K562 (cell line): Measurements from ENCODE around the gene HDAC6. TPM values are rescaled to one million over a fixed set of nuclear protein-coding genes. Genes with fewer than 3 reads are reported as not detected.

Experiments used
- CHD1 ChIP-seq: fragments of 200-600 bp; sonication (generic); IDR thresholded peaks from one replicate; pipeline ENCODE4 v1.6.1; 2012; ENCODE audit warnings: mild to moderate bottlenecking, moderate library complexity, low read length, inconsistent platforms
- DPF2 ChIP-seq: fragments of 450-650 bp; IDR thresholded peaks from 2 replicates; pipeline ENCODE4 v1.6.1; 2016
- EGR1 ChIP-seq: fragments of 450-650 bp; conservative IDR thresholded peaks from 2 replicates; pipeline ENCODE4 v1.6.1; 2017; ENCODE audit warnings: mild to moderate bottlenecking
- ELF4 ChIP-seq: fragments of 450-650 bp; formaldehyde crosslinking; IDR thresholded peaks from 2 replicates; pipeline ENCODE4 v1.4.0; 2022; ENCODE audit warnings: missing genetic modification characterization
- MIER1 ChIP-seq: fragments of 450-650 bp; IDR thresholded peaks from 2 replicates; pipeline ENCODE4 v1.6.1; 2016; ENCODE audit warnings: antibody characterized with exemption, mild to moderate bottlenecking, low read depth
- OTX1 ChIP-seq: fragments of 450-650 bp; formaldehyde crosslinking; IDR thresholded peaks from 2 replicates; pipeline ENCODE4 v1.4.0; 2022; ENCODE audit warnings: mild to moderate bottlenecking
- PHF8 ChIP-seq: fragments of 200-600 bp; sonication (generic); IDR thresholded peaks from 2 replicates; pipeline ENCODE4 v1.6.1; 2012; ENCODE audit warnings: mixed run types, mild to moderate bottlenecking, inconsistent platforms, low read length, moderate library complexity, borderline replicate concordance
- POLR2A ChIP-seq: fragments of 450-650 bp; conservative IDR thresholded peaks from 2 replicates; pipeline ENCODE4 v1.6.1; 2016
- POLR2H ChIP-seq: IDR thresholded peaks from 2 replicates; pipeline ENCODE4 v1.6.1; 2016; ENCODE audit warnings: missing genetic modification characterization, low read depth, mild to moderate bottlenecking, control low read depth, missing compliant biosample characterization, moderate library complexity
- PURB ChIP-seq: sonication (generic); formaldehyde crosslinking; IDR thresholded peaks from 2 replicates; pipeline ENCODE4 v1.9.0; 2021; ENCODE audit warnings: low read depth, mild to moderate bottlenecking, missing genetic modification reagents
- SMARCA5 ChIP-seq: fragments of 450-650 bp; IDR thresholded peaks from 2 replicates; pipeline ENCODE4 v1.6.1; 2016
- TAF1 ChIP-seq: IDR thresholded peaks from 2 replicates; pipeline ENCODE4 v1.6.1; 2011; ENCODE audit warnings: mild to moderate bottlenecking, low read length, moderate library complexity; ENCODE audit not compliant: insufficient read depth, control insufficient read depth, severe bottlenecking; ENCODE audit errors: extremely low read depth
- TAF7 ChIP-seq: fragments of 450-650 bp; IDR thresholded peaks from 2 replicates; pipeline ENCODE4 v1.6.1; 2016; ENCODE audit warnings: missing genetic modification characterization, missing compliant biosample characterization
- XRCC5 ChIP-seq: fragments of 200-400 bp; formaldehyde crosslinking; IDR thresholded peaks from 2 replicates; pipeline ENCODE4 v1.6.1; 2017; ENCODE audit warnings: low read depth, mild to moderate bottlenecking, low read length
- ZC3H8 ChIP-seq: fragments of 450-650 bp; IDR thresholded peaks from 2 replicates; pipeline ENCODE4 v1.6.1; 2017
- polyA plus RNA-seq, 8 experiments: library from polyadenylated mRNA; depleted of rRNA in 4 of 8; stranded (reverse) in 5 of 8; unstranded in 3 of 8; fragments of >200 nt; fragmentation: Nextera tagmentation in 2 of 8; fragmentation: Illumina TruSeq in 1 of 8; extraction: Ambion mirVana in 2 of 8; extraction: Trizol in 1 of 8; gene quantifications; 2 replicates each; pipeline versions ENCODE4 v1.2.1 to v1.2.3, GENCODE V29; 2011 to 2014; ENCODE audit warnings: inconsistent platforms in 1 of 8, missing spikeins in 1 of 8
- total RNA-seq, 7 experiments: library from RNA; depleted of rRNA in 6 of 7; stranded (reverse); fragments of >200 nt in 6 of 7; fragmentation: Illumina TruSeq in 2 of 7; extraction: Trizol in 2 of 7; gene quantifications; 2 replicates each; pipeline versions ENCODE4 v1.2.1 to v1.2.3, GENCODE V29; 2011 to 2021; ENCODE audit warnings: low replicate concordance in 1 of 7
- TF ChIP-seq, protein P1 (sequence below): fragments of 250-450 bp; sonication (Bioruptor Pico); IDR thresholded peaks from 2 replicates; pipeline ENCODE4 v1.8.0; 2021; ENCODE audit warnings: mild to moderate bottlenecking, moderate library complexity
- TF ChIP-seq, protein P2 (sequence below): IDR thresholded peaks from 2 replicates; pipeline ENCODE4 v1.6.1; 2014; ENCODE audit warnings: antibody characterized with exemption
- TF ChIP-seq, protein P3 (sequence below): fragments of 450-650 bp; IDR thresholded peaks from 2 replicates; pipeline ENCODE4 v1.6.1; 2016; ENCODE audit warnings: antibody characterized with exemption
- TF ChIP-seq, protein P4 (sequence below): fragments of 450-650 bp; formaldehyde crosslinking; IDR thresholded peaks from 2 replicates; pipeline ENCODE4 v1.4.0; 2020; ENCODE audit warnings: mild to moderate bottlenecking, moderate library complexity
- TF ChIP-seq, protein P5 (sequence below): sonication (generic); IDR thresholded peaks from 2 replicates; pipeline ENCODE4 v1.6.1; 2016
- TF ChIP-seq, protein P6 (sequence below): sonication (generic); formaldehyde crosslinking; IDR thresholded peaks from 2 replicates; pipeline ENCODE4 v1.8.0; 2022; ENCODE audit warnings: mild to moderate bottlenecking, missing genetic modification reagents

HDAC6 gene
- total and polyA plus RNA-seq, 9 of the 15 experiments (the other 6 are each of a cell fraction or from before 2014, with no cell fraction given) = 29.9 to 101 (median 71.2) TPM

DNA sequence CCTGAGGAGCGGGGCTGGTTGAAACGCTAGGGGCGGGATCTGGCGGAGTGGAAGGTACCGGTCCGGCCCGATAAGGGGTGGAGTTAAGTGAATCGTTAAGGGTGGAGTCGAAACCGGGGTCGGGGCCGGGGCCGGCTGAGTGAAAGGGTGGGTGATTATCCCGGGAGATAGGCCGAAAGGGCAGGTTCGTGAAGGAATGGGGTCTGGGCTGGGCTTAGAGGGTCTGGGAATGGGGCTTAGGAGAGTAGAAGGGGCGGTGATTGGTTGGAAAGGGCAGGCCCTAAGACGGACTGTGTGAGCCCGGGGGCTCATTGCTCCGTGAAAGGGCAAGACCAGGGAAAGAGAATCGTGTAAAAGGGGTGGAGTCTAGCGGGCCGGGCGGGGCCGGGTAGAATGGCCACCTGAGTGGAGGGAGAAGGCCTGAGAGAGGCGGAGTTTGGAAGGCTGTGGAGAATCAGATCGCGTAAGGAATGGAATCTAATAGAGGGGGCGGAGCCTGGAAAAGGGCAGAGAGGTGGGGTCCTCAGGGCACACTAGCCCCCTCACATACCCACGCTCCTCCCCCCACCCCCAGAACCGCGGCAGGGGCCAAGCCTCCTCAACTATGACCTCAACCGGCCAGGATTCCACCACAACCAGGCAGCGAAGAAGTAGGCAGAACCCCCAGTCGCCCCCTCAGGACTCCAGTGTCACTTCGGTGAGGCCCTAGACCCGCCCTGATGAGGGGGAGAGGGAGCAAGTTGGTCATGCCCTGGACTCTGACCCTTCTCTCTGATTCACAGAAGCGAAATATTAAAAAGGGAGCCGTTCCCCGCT lies 430 bp downstream of the HDAC6 start (continued):
- TF ChIP-seq, protein P1, sequence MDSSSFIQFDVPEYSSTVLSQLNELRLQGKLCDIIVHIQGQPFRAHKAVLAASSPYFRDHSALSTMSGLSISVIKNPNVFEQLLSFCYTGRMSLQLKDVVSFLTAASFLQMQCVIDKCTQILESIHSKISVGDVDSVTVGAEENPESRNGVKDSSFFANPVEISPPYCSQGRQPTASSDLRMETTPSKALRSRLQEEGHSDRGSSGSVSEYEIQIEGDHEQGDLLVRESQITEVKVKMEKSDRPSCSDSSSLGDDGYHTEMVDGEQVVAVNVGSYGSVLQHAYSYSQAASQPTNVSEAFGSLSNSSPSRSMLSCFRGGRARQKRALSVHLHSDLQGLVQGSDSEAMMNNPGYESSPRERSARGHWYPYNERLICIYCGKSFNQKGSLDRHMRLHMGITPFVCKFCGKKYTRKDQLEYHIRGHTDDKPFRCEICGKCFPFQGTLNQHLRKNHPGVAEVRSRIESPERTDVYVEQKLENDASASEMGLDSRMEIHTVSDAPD (CRISPR knock-in tag) = no peak
- TF ChIP-seq, protein P2, sequence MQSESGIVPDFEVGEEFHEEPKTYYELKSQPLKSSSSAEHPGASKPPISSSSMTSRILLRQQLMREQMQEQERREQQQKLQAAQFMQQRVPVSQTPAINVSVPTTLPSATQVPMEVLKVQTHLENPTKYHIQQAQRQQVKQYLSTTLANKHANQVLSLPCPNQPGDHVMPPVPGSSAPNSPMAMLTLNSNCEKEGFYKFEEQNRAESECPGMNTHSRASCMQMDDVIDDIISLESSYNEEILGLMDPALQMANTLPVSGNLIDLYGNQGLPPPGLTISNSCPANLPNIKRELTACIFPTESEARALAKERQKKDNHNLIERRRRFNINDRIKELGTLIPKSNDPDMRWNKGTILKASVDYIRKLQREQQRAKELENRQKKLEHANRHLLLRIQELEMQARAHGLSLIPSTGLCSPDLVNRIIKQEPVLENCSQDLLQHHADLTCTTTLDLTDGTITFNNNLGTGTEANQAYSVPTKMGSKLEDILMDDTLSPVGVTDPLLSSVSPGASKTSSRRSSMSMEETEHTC = no peak
- TF ChIP-seq ZC3H8 (0 out of 2 replicates have a peak, but pooled peaks have one; percentile 43), PHF8 (peak; percentile 60; the same call in 1 of the 2 replicates), TAF1 (peak; percentile 25), PURB (no peak), OTX1 (peak; percentile 83; the same call in 1 of the 2 replicates), DPF2 (peak; percentile 75), MIER1 (no peak), POLR2A (peak; percentile 95), EGR1 (peak; percentile 84), TAF7 (tag) (peak; percentile 50; the same call in 1 of the 2 replicates), CHD1 (peak; percentile 46), POLR2H (tag) (no peak), SMARCA5 (peak; percentile 69; the same call in 1 of the 2 replicates), XRCC5 (0 out of 2 replicates have a peak, but pooled peaks have one; percentile 32), ELF4 (CRISPR knock-in tag) (peak; percentile 95)
- TF ChIP-seq, protein P3, sequence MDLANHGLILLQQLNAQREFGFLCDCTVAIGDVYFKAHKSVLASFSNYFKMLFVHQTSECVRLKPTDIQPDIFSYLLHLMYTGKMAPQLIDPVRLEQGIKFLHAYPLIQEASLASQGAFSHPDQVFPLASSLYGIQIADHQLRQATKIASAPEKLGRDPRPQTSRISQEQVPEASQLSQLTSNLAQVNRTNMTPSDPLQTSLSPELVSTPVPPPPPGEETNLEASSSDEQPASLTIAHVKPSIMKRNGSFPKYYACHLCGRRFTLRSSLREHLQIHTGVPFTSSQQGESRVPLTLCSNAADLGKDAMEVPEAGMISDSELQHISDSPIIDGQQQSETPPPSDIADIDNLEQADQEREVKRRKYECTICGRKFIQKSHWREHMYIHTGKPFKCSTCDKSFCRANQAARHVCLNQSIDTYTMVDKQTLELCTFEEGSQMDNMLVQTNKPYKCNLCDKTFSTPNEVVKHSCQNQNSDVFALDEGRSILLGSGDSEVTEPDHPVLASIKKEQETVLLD = 0 out of 2 replicates have a peak, but pooled peaks have one; percentile 42
- TF ChIP-seq, protein P4, sequence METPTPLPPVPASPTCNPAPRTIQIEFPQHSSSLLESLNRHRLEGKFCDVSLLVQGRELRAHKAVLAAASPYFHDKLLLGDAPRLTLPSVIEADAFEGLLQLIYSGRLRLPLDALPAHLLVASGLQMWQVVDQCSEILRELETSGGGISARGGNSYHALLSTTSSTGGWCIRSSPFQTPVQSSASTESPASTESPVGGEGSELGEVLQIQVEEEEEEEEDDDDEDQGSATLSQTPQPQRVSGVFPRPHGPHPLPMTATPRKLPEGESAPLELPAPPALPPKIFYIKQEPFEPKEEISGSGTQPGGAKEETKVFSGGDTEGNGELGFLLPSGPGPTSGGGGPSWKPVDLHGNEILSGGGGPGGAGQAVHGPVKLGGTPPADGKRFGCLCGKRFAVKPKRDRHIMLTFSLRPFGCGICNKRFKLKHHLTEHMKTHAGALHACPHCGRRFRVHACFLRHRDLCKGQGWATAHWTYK (CRISPR knock-in tag) = peak; percentile 55; the same call in 1 of the 2 replicates
- TF ChIP-seq, protein P5, sequence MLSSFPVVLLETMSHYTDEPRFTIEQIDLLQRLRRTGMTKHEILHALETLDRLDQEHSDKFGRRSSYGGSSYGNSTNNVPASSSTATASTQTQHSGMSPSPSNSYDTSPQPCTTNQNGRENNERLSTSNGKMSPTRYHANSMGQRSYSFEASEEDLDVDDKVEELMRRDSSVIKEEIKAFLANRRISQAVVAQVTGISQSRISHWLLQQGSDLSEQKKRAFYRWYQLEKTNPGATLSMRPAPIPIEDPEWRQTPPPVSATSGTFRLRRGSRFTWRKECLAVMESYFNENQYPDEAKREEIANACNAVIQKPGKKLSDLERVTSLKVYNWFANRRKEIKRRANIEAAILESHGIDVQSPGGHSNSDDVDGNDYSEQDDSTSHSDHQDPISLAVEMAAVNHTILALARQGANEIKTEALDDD = peak; percentile 9; the same call in 1 of the 2 replicates
- TF ChIP-seq, protein P6, sequence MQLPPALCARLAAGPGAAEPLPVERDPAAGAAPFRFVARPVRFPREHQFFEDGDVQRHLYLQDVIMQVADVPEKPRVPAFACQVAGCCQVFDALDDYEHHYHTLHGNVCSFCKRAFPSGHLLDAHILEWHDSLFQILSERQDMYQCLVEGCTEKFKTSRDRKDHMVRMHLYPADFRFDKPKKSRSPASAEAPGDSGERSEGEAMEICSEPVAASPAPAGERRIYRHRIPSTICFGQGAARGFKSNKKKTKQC (CRISPR knock-in tag) = peak; percentile 40; the same call in 1 of the 2 replicates
